ENCODE results near the gene TP53I13. TPM values are rescaled to one million over a fixed set of nuclear protein-coding genes. Genes with fewer than 3 reads are reported as not detected.

TP53I13 gene
- total RNA-seq, 1 donor from 2014 or later, result 51.3 TPM

- DNase-seq (ENCODE audit: low spot score), result peak; percentile 73
Observed at GRCh38 chr17:29566473-29567303, 1.8 kb upstream of the TP53I13 start, which contains the start of gene ABHD15. ABHD15 (minus strand) TSS chr17:29567037; CDS start chr17:29566966, 71 bp downstream.

DNA sequence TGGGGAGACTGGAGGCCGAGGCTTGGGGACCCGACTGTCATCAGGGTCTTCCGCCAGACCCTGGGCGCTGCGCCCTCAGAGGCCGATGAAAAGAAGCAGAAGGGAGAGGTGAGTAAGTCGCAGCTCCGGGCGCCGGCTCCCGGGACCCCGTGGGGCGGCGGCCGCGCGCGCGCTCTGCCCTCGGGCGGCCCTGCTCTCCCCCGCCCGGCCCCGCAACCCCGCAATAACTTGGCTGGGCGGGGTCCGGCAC lies 1.3 kb upstream of the TP53I13 start:
- no peak for DNase-seq (ENCODE audit: low spot score)

GRCh38 chr17:29567554-29568330 lies 759 bp upstream of the TP53I13 start:
- peak; percentile 45 for DNase-seq (ENCODE audit: low spot score)

DNA sequence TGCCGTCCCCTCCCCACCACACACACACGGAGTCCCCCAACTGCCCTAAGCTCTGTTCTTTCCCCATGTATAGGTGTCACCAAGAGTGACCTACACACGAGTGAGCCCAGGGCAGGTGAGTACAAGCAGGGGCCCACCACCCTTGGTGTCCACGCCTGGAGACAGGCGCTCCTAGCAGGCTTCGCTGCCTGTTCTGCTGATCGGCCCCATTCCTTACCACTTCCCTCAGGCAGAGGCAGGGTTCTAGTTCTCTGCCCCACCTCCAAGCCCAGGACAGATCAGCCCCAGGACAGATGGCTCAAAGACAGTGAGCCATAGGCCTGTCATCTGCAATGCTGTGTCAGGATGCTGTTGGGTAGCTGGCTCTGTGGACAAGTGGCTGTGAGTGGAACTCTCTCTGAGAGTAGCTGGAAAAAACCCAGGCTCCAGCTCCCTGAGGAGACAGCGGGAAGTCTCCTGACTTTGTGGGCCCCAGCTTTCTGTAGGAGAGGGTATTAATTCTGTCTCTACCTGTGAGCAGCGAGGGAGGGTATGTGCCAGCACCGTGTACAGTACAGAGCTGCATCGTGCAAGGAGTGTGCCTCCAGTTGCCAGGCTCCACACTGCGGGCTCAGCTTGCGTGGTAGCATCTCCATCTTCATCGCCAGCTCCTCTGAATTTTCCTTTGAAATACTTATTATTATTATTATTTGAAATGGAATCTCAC lies 897 bp downstream of the TP53I13 start:
- no peak for DNase-seq (ENCODE audit: low spot score)

DNA sequence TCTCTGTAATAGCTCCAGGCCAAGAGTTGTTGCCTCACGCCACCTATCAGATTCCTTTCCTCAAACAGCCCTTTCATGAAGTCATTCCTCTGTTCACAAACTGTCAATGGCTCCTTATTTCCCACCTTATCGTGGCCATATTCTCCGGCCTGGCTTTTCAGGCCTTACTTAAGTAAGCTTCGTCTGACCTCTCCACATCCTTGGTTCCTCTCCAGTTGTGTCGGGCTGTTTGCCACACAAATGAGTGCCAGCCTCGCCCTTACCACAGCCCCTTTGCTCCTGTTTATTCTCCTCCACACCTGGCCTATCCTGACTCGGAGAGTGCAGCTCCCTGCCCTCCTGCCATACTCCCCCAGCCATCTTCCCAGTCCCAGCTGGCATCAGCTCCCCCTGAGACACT lies 2.0 kb downstream of the TP53I13 start:
- no peak for DNase-seq (ENCODE audit: low spot score)

- DNase-seq (ENCODE audit: low spot score), result no peak
Observed at GRCh38 chr17:29571486-29571882, 3.0 kb downstream of the TP53I13 start.

GRCh38 chr17:29571883-29572681 lies 3.6 kb downstream of the TP53I13 start:
- DNase-seq (ENCODE audit: low spot score), result no peak

DNA sequence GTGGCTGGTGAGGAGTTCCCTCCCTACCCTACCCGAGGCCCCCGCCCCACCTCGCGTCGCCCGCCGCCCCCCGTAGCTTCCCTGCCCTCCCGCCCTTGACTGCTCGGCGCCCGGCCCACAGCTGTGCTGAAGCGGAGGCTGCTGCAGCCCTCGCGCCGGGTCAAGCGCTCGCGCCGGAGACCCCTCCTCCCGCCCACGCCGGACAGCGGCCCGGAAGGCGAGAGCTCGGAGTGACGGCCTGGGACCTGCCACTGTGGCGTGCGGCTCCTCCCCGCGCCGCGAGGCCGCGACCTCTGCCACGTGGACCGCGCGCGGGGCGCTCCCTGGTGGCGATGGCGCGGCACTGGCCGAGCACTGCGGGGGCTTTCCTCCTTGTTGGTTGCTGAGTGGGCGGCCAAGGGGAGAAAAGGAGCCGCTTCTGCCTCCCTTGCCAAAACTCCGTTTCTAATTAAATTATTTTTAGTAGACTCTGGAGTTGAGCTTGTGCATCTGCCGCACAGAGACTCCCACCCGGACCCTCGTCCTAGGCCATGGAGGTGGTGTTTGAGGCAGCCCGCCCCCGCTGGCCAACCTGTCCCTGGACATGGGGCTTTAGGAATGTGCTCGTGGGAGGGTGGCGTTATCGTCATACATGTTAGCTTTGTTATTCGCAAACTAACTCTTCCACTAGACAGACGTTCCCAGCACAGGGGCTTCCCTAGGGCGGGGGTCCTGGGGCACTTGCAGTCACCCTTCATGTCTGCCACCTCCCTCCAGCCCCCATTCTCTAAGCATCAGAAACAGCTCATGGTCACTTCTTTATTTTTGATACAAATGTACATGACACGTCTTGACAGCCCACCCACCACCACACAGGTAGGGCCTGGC lies 4.4 kb downstream of the TP53I13 start:
- peak; percentile 49 for DNase-seq (ENCODE audit: low spot score)

DNA sequence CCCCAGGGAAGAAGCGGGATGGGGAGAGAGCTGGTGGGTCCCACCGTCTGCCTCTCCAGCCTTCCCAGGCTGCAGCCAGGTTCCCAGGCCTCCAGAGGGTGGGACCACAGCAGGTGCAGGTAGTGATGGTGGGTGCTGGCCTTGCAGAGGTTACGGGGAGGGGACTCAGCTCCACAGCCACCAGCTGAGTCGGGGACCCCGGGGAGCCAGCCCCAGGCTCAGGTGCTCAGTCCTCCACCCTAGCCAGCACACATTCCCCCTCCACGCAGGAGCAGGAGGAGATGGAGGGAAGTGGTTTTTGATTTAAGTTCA lies 5.0 kb downstream of the TP53I13 start:
- no peak for DNase-seq (ENCODE audit: low spot score)

DNA sequence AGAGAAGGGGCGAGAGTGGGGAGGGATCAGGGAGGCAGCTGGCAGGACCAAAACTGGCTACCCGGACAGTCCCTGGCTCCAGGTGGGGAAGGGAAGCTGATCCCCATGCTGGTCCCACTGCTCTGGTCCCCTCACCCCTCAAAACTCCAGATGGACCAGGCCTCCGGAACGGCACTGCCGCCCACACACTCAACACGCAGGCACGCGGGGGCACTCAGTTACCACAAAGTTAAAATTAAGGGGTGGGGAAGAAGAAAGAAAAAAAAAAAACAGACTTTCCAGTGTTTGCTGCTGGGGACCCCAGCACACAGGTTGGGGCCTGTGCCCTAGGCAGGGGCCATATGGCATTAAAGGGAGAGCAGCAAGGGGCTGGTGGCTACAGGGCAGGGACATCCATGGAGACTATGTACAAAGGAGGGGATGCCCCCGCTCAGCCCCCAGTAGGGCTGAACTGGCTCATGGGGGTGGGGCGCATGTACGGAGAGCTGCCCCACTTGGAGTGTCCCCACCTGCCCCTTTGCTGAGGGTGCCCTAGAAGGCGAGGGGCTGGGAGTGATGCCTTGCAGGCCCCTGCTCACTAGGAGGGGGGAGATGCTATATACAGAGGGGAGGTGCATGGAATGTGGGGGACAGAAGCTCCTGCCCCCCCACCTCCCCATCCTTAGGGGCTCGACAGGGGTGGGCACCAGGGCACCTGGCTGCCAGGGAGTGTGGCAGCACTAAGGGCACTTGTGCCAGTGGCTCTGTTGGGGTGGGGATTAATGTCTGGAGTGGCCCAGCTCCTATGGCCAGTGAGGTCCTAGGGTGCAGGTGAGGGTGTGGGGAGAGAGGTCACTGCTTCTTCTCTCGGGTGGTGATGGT lies 5.6 kb downstream of the TP53I13 start:
- no peak for DNase-seq (ENCODE audit: low spot score)

- DNase-seq (ENCODE audit: low spot score), result no peak
Observed at GRCh38 chr17:29574732-29575510, 6.4 kb downstream of the TP53I13 start.

DNA sequence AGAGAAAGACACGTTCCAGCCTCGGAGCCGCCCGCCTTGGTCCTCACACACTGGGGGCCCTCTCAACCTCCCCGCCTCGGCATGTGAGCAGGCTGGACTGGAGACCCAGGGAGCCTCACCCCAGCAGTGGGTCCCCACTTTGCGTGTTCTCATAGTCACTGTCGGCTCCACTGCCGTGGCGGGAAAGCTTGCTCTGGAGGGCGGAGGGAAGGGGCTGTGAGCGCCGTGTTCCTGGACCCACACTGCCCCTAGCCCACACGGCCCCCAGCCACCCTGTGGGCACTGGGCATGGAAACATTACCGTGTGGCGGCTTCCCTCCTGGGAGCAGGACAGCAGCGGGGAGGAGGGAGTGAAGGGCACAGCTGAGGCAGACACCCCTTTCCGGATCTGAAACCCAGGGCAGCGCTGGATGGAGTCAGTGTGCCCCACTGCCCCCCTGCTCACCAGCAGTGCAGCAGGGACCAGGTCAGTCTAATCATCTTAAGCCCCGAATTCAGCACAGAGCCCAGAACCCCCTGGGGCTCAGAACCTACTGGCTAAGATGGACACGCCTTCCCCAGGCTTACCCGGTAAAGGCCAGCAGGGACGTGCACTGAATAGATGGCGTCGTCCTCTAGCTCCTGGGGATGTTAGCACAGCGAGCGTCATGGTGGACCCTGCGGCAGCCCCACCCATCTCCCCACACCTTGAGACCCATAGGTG lies 7.2 kb downstream of the TP53I13 start:
- DNase-seq (ENCODE audit: low spot score), result no peak

DNA sequence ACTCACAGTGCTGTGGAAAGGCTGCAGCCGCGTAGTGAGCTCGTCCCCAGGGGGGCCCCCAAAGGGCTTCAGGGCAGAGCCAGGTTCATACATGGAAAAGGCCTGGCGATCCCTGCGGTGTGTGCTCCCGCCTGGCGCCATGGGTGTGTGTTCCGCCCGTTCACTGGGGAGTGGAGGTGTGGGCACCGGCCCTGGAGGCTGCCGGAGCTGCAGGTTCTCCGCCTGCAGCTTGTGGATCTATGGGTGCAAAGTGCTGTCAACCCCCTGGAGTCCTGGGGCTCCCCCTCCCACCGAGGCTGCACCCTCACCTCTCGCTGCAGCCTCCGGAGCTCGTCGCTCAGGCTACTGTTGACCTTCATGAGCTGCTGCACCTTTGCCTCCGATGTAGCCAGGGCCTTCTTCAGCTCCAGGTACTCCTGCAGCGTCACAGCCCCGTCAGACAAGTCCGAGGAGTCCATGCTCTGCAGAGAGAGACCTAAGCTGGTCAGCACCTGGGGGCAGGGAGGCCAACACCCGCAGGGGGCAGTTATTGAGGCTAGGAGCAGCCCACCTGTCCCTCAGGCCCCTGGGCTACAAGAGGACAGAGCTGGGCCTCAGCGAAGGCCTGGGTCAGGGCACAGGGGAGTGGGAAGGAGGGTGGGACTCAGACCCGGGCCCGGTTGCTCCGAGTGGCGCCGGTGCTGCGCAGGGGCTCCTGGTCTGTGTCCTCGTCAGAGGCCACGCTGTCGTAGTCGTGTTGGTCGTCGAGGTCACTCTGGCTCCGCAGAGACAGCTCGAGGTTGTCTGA lies 7.9 kb downstream of the TP53I13 start:
- no peak for DNase-seq (ENCODE audit: low spot score)

DNA sequence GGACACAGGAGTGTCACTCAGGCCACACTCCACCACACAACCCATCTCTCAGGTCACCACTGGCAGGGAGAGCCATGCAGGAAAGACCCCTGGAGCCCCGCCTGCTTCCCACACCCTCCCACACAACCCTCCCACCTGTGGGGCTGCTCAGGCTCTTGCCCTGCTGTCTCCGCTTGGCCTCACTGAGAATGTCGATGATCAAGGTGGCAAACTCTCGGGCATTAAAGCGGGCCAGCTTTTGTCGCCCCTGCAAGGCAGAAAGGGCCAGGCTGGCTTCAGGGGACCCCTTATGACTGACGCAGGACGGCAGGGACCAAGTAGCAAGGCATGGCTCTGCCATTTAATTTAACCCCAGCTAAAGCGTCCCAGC lies 8.5 kb downstream of the TP53I13 start:
- no peak for DNase-seq (ENCODE audit: low spot score)

- peak; percentile 78 for DNase-seq (ENCODE audit: low spot score)
Observed at GRCh38 chr17:29577385-29578211, 9.1 kb downstream of the TP53I13 start.

- no peak for DNase-seq (ENCODE audit: low spot score)
Observed at GRCh38 chr17:29578626-29579485, 10.4 kb downstream of the TP53I13 start.
